RWPE2 (cell line): ENCODE results near the gene CORO2A.

Experiments
- ATAC-seq: fragments of 200-7000 bp; cut with Tn5 transposase; 3 replicates; pipeline ENCODE4 v1.9.1; 2021; ENCODE audit warnings: low read depth
- DNase-seq: peaks from one replicate; pipeline ENCODE4 v3.0.0-alpha.2; 2020; ENCODE audit warnings: low spot score
- H3K27ac ChIP-seq: fragments of 450-650 bp; 2 replicates; pipeline ENCODE4 v1.5.1; 2017; ENCODE audit warnings: mild to moderate bottlenecking; ENCODE audit not compliant: poor library complexity, severe bottlenecking
- H3K27me3 ChIP-seq: fragments of 250-450 bp; sonication (Bioruptor Pico); 2 replicates; pipeline ENCODE4 v1.5.1; 2021; ENCODE audit warnings: mild to moderate bottlenecking, moderate library complexity; ENCODE audit not compliant: insufficient read depth, poor library complexity, severe bottlenecking
- H3K36me3 ChIP-seq: fragments of 250-450 bp; sonication (Bioruptor Pico); 2 replicates; pipeline ENCODE4 v1.5.1; 2020; ENCODE audit warnings: low read depth, mild to moderate bottlenecking, moderate library complexity
- H3K4me1 ChIP-seq: fragments of 250-450 bp; sonication (Bioruptor Pico); 2 replicates; pipeline ENCODE4 v1.5.1; 2021; ENCODE audit warnings: mild to moderate bottlenecking, moderate library complexity; ENCODE audit not compliant: insufficient read depth, poor library complexity, severe bottlenecking
- H3K4me3 ChIP-seq: fragments of 250-450 bp; sonication (Bioruptor Pico); 2 replicates; pipeline ENCODE4 v1.5.1; 2021; ENCODE audit warnings: mild to moderate bottlenecking, moderate library complexity; ENCODE audit not compliant: severe bottlenecking
- H3K9me3 ChIP-seq: fragments of 250-450 bp; sonication (Bioruptor Pico); 2 replicates; pipeline ENCODE4 v1.5.1; 2021; ENCODE audit warnings: mild to moderate bottlenecking, moderate library complexity; ENCODE audit not compliant: severe bottlenecking
- CTCF ChIP-seq: fragments of 450-650 bp; IDR thresholded peaks from one replicate; pipeline ENCODE4 v1.5.1; 2017; ENCODE audit warnings: mild to moderate bottlenecking, moderate library complexity; ENCODE audit not compliant: poor library complexity, severe bottlenecking

Gene CORO2A

DNA sequence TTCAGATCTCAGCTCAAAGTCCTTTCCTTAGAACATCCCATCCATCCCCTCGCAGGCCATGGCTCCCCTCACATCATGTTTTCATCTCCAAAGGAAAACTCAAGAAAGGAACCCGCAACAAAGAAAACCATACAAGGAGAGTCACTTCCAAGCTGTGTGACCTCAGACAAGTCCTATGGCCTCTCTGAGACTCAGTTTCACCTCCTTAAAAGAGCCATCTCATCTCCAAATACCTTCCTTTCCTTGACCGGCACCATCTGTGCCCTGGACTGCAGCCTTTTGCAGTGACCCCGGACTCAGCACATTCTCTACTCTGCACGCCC is 10.7 kb downstream of the CORO2A start:
- no peaks in the 10 kb centered on the region for H3K27me3 ChIP-seq
- DNase-seq, result no peak
- ATAC-seq, result no peak
- H3K27ac ChIP-seq, result no peak overlapping the region
- peaks cover 8% of the 10 kb centered on the region for H3K4me1 ChIP-seq
- TF ChIP-seq CTCF, result no peak
- peaks cover 22% of the 10 kb centered on the region for H3K36me3 ChIP-seq
- no peaks in the 10 kb centered on the region for H3K9me3 ChIP-seq
- H3K4me3 ChIP-seq, result no peak overlapping the region

DNA sequence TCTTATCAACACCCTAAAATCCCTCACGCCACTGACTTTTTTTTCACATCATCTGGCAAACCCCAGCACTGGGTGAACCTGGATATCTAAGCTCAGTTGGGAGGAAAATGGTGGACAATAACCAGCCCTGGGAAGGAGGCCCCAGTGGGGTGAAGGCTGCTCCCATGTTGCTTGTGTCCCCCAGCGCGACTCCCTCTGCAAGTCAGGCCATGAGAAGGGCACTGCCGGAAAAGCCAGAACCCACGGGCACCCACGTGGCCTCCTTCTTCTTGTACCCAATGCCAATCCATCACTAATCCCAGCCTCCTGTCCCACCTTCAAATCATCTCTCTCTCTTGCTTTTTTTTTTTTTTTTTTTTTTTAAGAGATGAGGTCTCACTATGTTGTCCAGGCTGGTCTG is 11.4 kb downstream of the CORO2A start:
- no peak for TF ChIP-seq CTCF
- Histone ChIP-seq H3K4me3 (no peak overlapping the region), H3K27me3 (no peaks in the 10 kb centered on the region), H3K9me3 (no peaks in the 10 kb centered on the region), H3K27ac (no peak overlapping the region), H3K36me3 (peaks cover 19% of the 10 kb centered on the region), H3K4me1 (peaks cover 8% of the 10 kb centered on the region)
- ATAC-seq (no peak), DNase-seq (no peak)

DNA sequence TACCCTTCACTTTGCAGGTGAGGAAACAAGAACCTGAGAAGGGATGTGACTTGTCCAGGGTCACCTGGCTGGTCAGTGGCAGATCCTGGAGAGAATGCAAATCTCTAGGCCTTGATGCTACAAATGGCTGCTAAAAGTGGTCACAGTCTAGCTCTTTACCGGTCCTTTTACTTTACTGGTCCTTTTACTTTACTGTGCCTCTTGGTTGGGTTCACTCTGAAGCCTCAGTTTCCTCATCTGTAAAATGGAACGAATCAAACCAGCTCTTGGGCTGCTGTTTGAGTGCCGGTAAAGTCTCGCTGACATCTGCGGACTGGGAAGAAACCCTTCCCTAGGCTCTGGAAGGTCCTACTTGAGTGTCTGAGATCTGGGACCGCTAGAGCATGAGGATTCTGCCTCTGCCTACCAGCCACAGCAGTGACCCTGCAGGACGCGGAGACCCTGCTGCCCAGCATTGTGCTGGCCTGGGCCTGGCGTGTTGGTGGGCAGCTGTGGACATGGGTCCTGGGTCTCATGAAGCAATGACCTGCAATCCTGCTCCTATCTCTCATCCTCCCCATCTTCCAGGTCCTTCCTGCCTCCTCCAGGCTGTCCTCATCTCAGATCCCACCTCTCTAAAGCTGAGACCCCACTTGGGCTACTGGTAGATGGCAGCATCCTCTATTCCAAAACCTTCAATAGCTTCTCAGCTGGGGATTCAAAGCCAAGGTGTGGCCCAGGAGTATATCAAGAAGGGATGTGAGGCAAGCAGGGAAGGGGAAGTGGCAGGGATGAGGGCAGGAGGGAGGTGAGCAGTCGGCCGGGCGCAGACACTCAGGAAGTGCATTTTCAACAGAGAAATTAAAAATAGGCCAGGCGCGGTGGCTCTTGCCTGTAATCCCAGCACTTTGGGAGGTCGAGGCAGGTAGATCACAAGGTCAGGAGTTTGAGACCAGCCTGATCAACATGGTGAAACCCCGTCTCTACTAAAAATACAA is 13.3 kb downstream of the CORO2A start:
- H3K27me3 ChIP-seq, result no peaks in the 10 kb centered on the region

GRCh38 chr9:98176391-98177259 is 15.8 kb downstream of the CORO2A start:
- no peak for TF ChIP-seq CTCF
- no peaks in the 10 kb centered on the region for H3K4me1 ChIP-seq
- H3K27ac ChIP-seq, result no peak overlapping the region
- H3K27me3 ChIP-seq, result no peaks in the 10 kb centered on the region
- ATAC-seq, result no peak
- no peaks in the 10 kb centered on the region for H3K9me3 ChIP-seq
- peaks cover 7% of the 10 kb centered on the region for H3K36me3 ChIP-seq
- DNase-seq, result no peak
- H3K4me3 ChIP-seq, result no peak overlapping the region

More for the DNA sequence above, 13.3 kb downstream of the CORO2A start:
- H3K4me3 ChIP-seq, result no peak overlapping the region
- H3K4me1 ChIP-seq, result no peaks in the 10 kb centered on the region
- DNase-seq (no peak), ATAC-seq (no peak)
- no peak for TF ChIP-seq CTCF
- peaks cover 14% of the 10 kb centered on the region for H3K36me3 ChIP-seq
- no peak overlapping the region for H3K27ac ChIP-seq
- H3K9me3 ChIP-seq, result no peaks in the 10 kb centered on the region
